Right lung (tissue), 5 donors: ENCODE results near the gene SGPP2. TPM values are rescaled to one million over a fixed set of nuclear protein-coding genes. Genes with fewer than 3 reads are reported as not detected.

Experiments used
- DNase-seq, 2 donors: peaks; one replicate each; pipeline ENCODE4 v3.0.0-alpha.2; 2013
- polyA plus RNA-seq, 5 donors: library from polyadenylated mRNA; unstranded; fragments of 120-200 nt; gene quantifications; one replicate each; pipeline versions ENCODE4 v1.2.1 to v1.2.3, GENCODE V29; 2013; ENCODE audit warnings: inconsistent platforms in 1 of 5, low replicate concordance in 1 of 5; ENCODE audit not compliant: insufficient read length in 5 of 5, insufficient read depth in 1 of 5

The SGPP2 gene
- polyA plus RNA-seq, 5 donors, result 2.3 to 5.5 (median 4.3) TPM

- no peak for DNase-seq
Observed at GRCh38 chr2:222465746-222466145, 41.4 kb downstream of the SGPP2 start.

GRCh38 chr2:222468346-222468745 lies 44.0 kb downstream of the SGPP2 start:
- no peak for DNase-seq

GRCh38 chr2:222470802-222471468 lies 46.6 kb downstream of the SGPP2 start:
- no peak for DNase-seq

- no peak for DNase-seq
Observed at GRCh38 chr2:222477962-222478608, 53.7 kb downstream of the SGPP2 start.

GRCh38 chr2:222479859-222480258 lies 55.5 kb downstream of the SGPP2 start:
- no peak for DNase-seq

- DNase-seq, result no peak
Observed at GRCh38 chr2:222480497-222480896, 56.2 kb downstream of the SGPP2 start.

GRCh38 chr2:222481941-222482340 lies 57.6 kb downstream of the SGPP2 start:
- DNase-seq, result no peak

- no peak for DNase-seq
Observed at GRCh38 chr2:222483513-222484039, 59.2 kb downstream of the SGPP2 start.

GRCh38 chr2:222485367-222486211 lies 61.2 kb downstream of the SGPP2 start:
- DNase-seq, result no peak

GRCh38 chr2:222490131-222490530 lies 65.8 kb downstream of the SGPP2 start:
- no peak for DNase-seq

- DNase-seq, result no peak
Observed at GRCh38 chr2:222492683-222493082, 68.3 kb downstream of the SGPP2 start.

- peak; percentile 71 to 72 for DNase-seq
Observed at GRCh38 chr2:222494104-222494739, 69.9 kb downstream of the SGPP2 start.

GRCh38 chr2:222495388-222495787 lies 71.0 kb downstream of the SGPP2 start:
- DNase-seq, result no peak

GRCh38 chr2:222499226-222499625 lies 74.9 kb downstream of the SGPP2 start:
- DNase-seq, result no peak

- DNase-seq, result no peak
Observed at GRCh38 chr2:222504191-222504590, 79.8 kb downstream of the SGPP2 start.

GRCh38 chr2:222504719-222505118 lies 80.4 kb downstream of the SGPP2 start:
- DNase-seq, result no peak

- no peak for DNase-seq
Observed at GRCh38 chr2:222506230-222506935, 82.0 kb downstream of the SGPP2 start.

GRCh38 chr2:222514901-222515300 lies 90.6 kb downstream of the SGPP2 start:
- no peak for DNase-seq

- DNase-seq, result peak; percentile 26 to 31
Observed at GRCh38 chr2:222518570-222519381, 94.4 kb downstream of the SGPP2 start.

- DNase-seq, result no peak
Observed at GRCh38 chr2:222521099-222521498, 96.8 kb downstream of the SGPP2 start.
